GM13976 (cell line): ENCODE results near the gene TBC1D7.
"Not testable (repeated sequence)": the region's sequence is repeated elsewhere in the genome, so short reads cannot be mapped to it uniquely, and the experiment has no call there.

ENCODE experiments used
- DNase-seq: peaks from one replicate; pipeline ENCODE4 v3.0.0; 2012; ENCODE audit warnings: low spot score
- CTCF ChIP-seq: IDR thresholded peaks from 2 replicates; pipeline ENCODE4 v1.5.1; 2012; ENCODE audit warnings: borderline replicate concordance, mild to moderate bottlenecking; ENCODE audit not compliant: insufficient read depth; ENCODE audit errors: extremely low read depth, missing control alignments, control extremely low read depth
- in situ Hi-C: fragments of 300-500 bp; cut with MboI; formaldehyde crosslinking; loops from one replicate; pipeline ENCODE4 v1.12.0; 2022; ENCODE audit warnings: low sequenced_read_pairs, mixed read lengths, inconsistent platforms; ENCODE audit not compliant: unreplicated experiment

Gene TBC1D7

GRCh38 chr6:13338038-13338437, 9.7 kb upstream of the TBC1D7 start:
- no peak for TF ChIP-seq CTCF
- DNase-seq: no peak
- in situ Hi-C loops: loop anchor here (10.0 kb wide), 2 partner anchors 143 to 197 kb away; no protein-coding TSS in a partner anchor

GRCh38 chr6:13336553-13336952, 8.2 kb upstream of the TBC1D7 start:
- in situ Hi-C loops: loop anchor here (10.0 kb wide), 2 partner anchors 142 to 198 kb away; no protein-coding TSS in a partner anchor
- TF ChIP-seq CTCF: peak; percentile 82
- peak; percentile 69 for DNase-seq

GRCh38 chr6:13334953-13335352, 6.6 kb upstream of the TBC1D7 start:
- DNase-seq: no peak
- in situ Hi-C loops: loop anchor here (5.0 to 10.0 kb wide), 3 partner anchors 140 to 423 kb away; no protein-coding TSS in a partner anchor
- TF ChIP-seq CTCF: no peak

- no peak for TF ChIP-seq CTCF
- in situ Hi-C loops: loop anchor here (5.0 to 10.0 kb wide), 3 partner anchors 138 to 420 kb away; no protein-coding TSS in a partner anchor
- DNase-seq: no peak
These were observed 4.0 kb upstream of the TBC1D7 start for GRCh38 chr6:13332349-13332706.

- peak; percentile 46 for DNase-seq
- in situ Hi-C loops: loop anchor here (5.0 to 10.0 kb wide), 3 partner anchors 137 to 419 kb away; no protein-coding TSS in a partner anchor
- peak; percentile 47 for TF ChIP-seq CTCF
These were observed 3.4 kb upstream of the TBC1D7 start for GRCh38 chr6:13331516-13332348.

- TF ChIP-seq CTCF: no peak
- DNase-seq: no peak
- in situ Hi-C loops: no loop called here
These were observed 492 bp upstream of the TBC1D7 start for GRCh38 chr6:13328875-13329183.

- TF ChIP-seq CTCF: no peak
- in situ Hi-C loops: no loop called here
- no peak for DNase-seq
These were observed 654 bp downstream of the TBC1D7 start for GRCh38 chr6:13327691-13328075.

- not testable (repeated sequence) for DNase-seq
These were observed 2.2 kb downstream of the TBC1D7 start for GRCh38 chr6:13326031-13326586.

More at GRCh38 chr6:13326031-13326586, 2.2 kb downstream of the TBC1D7 start:
- in situ Hi-C loops: not testable (repeated sequence)
